ENCODE results near the gene IAH1.
"Not testable (repeated sequence)": the region's sequence is repeated elsewhere in the genome, so short reads cannot be mapped to it uniquely, and the experiment has no call there.

- TF ChIP-seq CTCF (conservative IDR thresholded peaks at IDR 0.05; ENCODE audit: low read depth, low read length); POLR2A (IDR thresholded peaks at IDR 0.05; ENCODE audit: low read depth, low read length); CEBPB (IDR thresholded peaks at IDR 0.05; ENCODE audit: low read depth, low read length); BHLHE40 (IDR thresholded peaks at IDR 0.05; ENCODE audit: low read depth, low read length); RAD21 (IDR thresholded peaks at IDR 0.05; ENCODE audit: low read length); RFX5 (IDR thresholded peaks at IDR 0.05; ENCODE audit: low read depth, low read length); SMC3 (IDR thresholded peaks at IDR 0.05; ENCODE audit: low read depth, low read length); MXI1 (IDR thresholded peaks at IDR 0.05; ENCODE audit: borderline replicate concordance, low read depth, low read length); NFE2L2 (IDR thresholded peaks at IDR 0.05; ENCODE audit: low read depth, low read length); FOS (IDR thresholded peaks at IDR 0.05; ENCODE audit: low read depth, low read length); RCOR1 (IDR thresholded peaks at IDR 0.05; ENCODE audit: insufficient replicate concordance, low read length); CHD1 (IDR thresholded peaks at IDR 0.05; ENCODE audit: low read depth, low read length); ELK1 (IDR thresholded peaks at IDR 0.05; ENCODE audit: borderline replicate concordance, low read depth, low read length): not testable (repeated sequence)
- TF ChIP-seq, protein P1, sequence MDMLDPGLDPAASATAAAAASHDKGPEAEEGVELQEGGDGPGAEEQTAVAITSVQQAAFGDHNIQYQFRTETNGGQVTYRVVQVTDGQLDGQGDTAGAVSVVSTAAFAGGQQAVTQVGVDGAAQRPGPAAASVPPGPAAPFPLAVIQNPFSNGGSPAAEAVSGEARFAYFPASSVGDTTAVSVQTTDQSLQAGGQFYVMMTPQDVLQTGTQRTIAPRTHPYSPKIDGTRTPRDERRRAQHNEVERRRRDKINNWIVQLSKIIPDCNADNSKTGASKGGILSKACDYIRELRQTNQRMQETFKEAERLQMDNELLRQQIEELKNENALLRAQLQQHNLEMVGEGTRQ (IDR thresholded peaks at IDR 0.05; ENCODE audit: low read depth, low read length), result not testable (repeated sequence)
These were observed 39.6 kb downstream of the IAH1 start for GRCh38 chr2:9513946-9514345.

Measured in IMR-90 (cell line).